K562 (cell line): ENCODE data around the gene ERBB3.

Source experiments
- BHLHE40 ChIP-seq: IDR thresholded peaks from 2 replicates; pipeline ENCODE4 v1.6.1; 2011; ENCODE audit warnings: low read length, improper control_type of control experiment
- CTCF ChIP-seq, 3 experiments: IDR thresholded peaks in 2 of 3; conservative IDR thresholded peaks in 1 of 3; 2 replicates each; pipeline ENCODE4 v1.5.1; 2011 to 2012; ENCODE audit warnings: low read length in 3 of 3, mild to moderate bottlenecking in 3 of 3, control low read depth in 2 of 3, improper control_type of control experiment in 1 of 3, inconsistent platforms in 1 of 3, low read depth in 1 of 3, mixed read lengths in 1 of 3, moderate library complexity in 1 of 3; ENCODE audit not compliant: insufficient read depth in 2 of 3
- ELF4 ChIP-seq: fragments of 450-650 bp; formaldehyde crosslinking; IDR thresholded peaks from 2 replicates; pipeline ENCODE4 v1.4.0; 2022; ENCODE audit warnings: missing genetic modification characterization
- GTF2F1 ChIP-seq: IDR thresholded peaks from 2 replicates; pipeline ENCODE4 v1.6.1; 2011; ENCODE audit warnings: low read depth, low read length, improper control_type of control experiment
- POLR2AphosphoS5 ChIP-seq: IDR thresholded peaks from 2 replicates; pipeline ENCODE4 v1.6.1; 2011; ENCODE audit warnings: mild to moderate bottlenecking, low read depth, low read length, moderate library complexity; ENCODE audit not compliant: control insufficient read depth, insufficient read depth
- STAG1 ChIP-seq: sonication (generic); formaldehyde crosslinking; IDR thresholded peaks from 2 replicates; pipeline ENCODE4 v1.5.0; 2020; ENCODE audit warnings: missing genetic modification reagents, borderline replicate concordance
- U2AF1 ChIP-seq: fragments of 200-400 bp; formaldehyde crosslinking; optimal IDR thresholded peaks from 2 replicates; pipeline ENCODE3; 2017; ENCODE audit warnings: mild to moderate bottlenecking, low read depth, low read length, moderate library complexity
- TF ChIP-seq, protein P1 (sequence below): sonication (generic); formaldehyde crosslinking; IDR thresholded peaks from 2 replicates; pipeline ENCODE4 v1.8.0; 2022; ENCODE audit warnings: mild to moderate bottlenecking, low read depth, missing genetic modification reagents

- TF ChIP-seq, protein P1, sequence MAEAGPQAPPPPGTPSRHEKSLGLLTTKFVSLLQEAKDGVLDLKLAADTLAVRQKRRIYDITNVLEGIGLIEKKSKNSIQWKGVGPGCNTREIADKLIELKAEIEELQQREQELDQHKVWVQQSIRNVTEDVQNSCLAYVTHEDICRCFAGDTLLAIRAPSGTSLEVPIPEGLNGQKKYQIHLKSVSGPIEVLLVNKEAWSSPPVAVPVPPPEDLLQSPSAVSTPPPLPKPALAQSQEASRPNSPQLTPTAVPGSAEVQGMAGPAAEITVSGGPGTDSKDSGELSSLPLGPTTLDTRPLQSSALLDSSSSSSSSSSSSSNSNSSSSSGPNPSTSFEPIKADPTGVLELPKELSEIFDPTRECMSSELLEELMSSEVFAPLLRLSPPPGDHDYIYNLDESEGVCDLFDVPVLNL (CRISPR knock-in tag): no peak
- TF ChIP-seq BHLHE40: no peak
- TF ChIP-seq STAG1 (CRISPR knock-in tag): no peak
- no peak for TF ChIP-seq POLR2AphosphoS5
- TF ChIP-seq ELF4 (CRISPR knock-in tag): no peak
- no peak for TF ChIP-seq GTF2F1
- no peak for TF ChIP-seq CTCF (IDR thresholded peaks at IDR 0.05 in 2 of 3, conservative IDR thresholded peaks at IDR 0.05 in 1 of 3; ENCODE audit: insufficient read depth in 2 of 3, low read depth in 1 of 3, low read length in 3 of 3)
- no peak for TF ChIP-seq U2AF1
Measured at GRCh38 chr12:56146492-56147460, 66.8 kb downstream of the ERBB3 start.
